ENCODE measurements around the gene SNTN.

- TF ChIP-seq, protein P1, sequence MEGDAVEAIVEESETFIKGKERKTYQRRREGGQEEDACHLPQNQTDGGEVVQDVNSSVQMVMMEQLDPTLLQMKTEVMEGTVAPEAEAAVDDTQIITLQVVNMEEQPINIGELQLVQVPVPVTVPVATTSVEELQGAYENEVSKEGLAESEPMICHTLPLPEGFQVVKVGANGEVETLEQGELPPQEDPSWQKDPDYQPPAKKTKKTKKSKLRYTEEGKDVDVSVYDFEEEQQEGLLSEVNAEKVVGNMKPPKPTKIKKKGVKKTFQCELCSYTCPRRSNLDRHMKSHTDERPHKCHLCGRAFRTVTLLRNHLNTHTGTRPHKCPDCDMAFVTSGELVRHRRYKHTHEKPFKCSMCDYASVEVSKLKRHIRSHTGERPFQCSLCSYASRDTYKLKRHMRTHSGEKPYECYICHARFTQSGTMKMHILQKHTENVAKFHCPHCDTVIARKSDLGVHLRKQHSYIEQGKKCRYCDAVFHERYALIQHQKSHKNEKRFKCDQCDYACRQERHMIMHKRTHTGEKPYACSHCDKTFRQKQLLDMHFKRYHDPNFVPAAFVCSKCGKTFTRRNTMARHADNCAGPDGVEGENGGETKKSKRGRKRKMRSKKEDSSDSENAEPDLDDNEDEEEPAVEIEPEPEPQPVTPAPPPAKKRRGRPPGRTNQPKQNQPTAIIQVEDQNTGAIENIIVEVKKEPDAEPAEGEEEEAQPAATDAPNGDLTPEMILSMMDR (IDR thresholded peaks at IDR 0.05; ENCODE audit: extremely low read depth in 1 of 2, insufficient read depth in 1 of 2, low read depth in 1 of 2, low read length in 2 of 2) = no peak
- no peak for TF ChIP-seq EZH2 (IDR thresholded peaks at IDR 0.05; ENCODE audit: borderline replicate concordance, low read depth, low read length, severe bottlenecking)
Observed at GRCh38 chr3:63670544-63670943, 18.1 kb downstream of the SNTN start.
